HL-60 (cell line): ENCODE data around the gene DUSP23.

ENCODE experiments used
- DNase-seq, 2 experiments: peaks; one replicate each; pipeline ENCODE4 v3.0.0-alpha.2; 2010 to 2020; ENCODE audit warnings: low read depth in 1 of 2, low spot score in 1 of 2
- H3K27ac ChIP-seq: fragments of 250-450 bp; sonication (Bioruptor Pico); replicated peaks from 2 replicates; pipeline ENCODE4 v1.5.1; 2020; ENCODE audit warnings: mild to moderate bottlenecking, moderate library complexity
- H3K27me3 ChIP-seq: fragments of 250-450 bp; sonication (Bioruptor Pico); 2 replicates; pipeline ENCODE4 v1.5.1; 2021; ENCODE audit warnings: mild to moderate bottlenecking, moderate library complexity; ENCODE audit not compliant: insufficient read depth, poor library complexity, severe bottlenecking
- H3K4me3 ChIP-seq: replicated peaks from 2 replicates; pipeline ENCODE4 v1.5.1; 2011; ENCODE audit warnings: mild to moderate bottlenecking, control low read depth, low read length; ENCODE audit not compliant: insufficient read depth
- GABPA ChIP-seq: IDR thresholded peaks from 2 replicates; pipeline ENCODE4 v1.6.1; 2012; ENCODE audit warnings: low read depth
- POLR2AphosphoS5 ChIP-seq: IDR thresholded peaks from 2 replicates; pipeline ENCODE4 v1.6.1; 2012; ENCODE audit warnings: low read depth
- SPI1 ChIP-seq: IDR thresholded peaks from 2 replicates; pipeline ENCODE4 v1.6.1; 2012; ENCODE audit warnings: low read depth, mild to moderate bottlenecking, borderline replicate concordance
- long read RNA-seq: library from polyadenylated mRNA; unstranded; transcript quantifications from one replicate; pipeline ENCODE4 v2.0.0, GENCODE V29; 2020
- TF ChIP-seq, protein P1 (sequence below): IDR thresholded peaks from 2 replicates; pipeline ENCODE4 v1.6.1; 2012; ENCODE audit warnings: low read depth; ENCODE audit not compliant: insufficient replicate concordance
- TF ChIP-seq, protein P2 (sequence below): IDR thresholded peaks from one replicate; pipeline ENCODE4 v1.5.1; 2011; ENCODE audit warnings: low read length, control low read depth, inconsistent platforms; ENCODE audit not compliant: insufficient read depth

Gene DUSP23
- long read RNA-seq, partial matches to known transcripts, result 0 of 4 reads
- long read RNA-seq, other reads (novel, unspliced or antisense), result 0 of 4 reads

DNA sequence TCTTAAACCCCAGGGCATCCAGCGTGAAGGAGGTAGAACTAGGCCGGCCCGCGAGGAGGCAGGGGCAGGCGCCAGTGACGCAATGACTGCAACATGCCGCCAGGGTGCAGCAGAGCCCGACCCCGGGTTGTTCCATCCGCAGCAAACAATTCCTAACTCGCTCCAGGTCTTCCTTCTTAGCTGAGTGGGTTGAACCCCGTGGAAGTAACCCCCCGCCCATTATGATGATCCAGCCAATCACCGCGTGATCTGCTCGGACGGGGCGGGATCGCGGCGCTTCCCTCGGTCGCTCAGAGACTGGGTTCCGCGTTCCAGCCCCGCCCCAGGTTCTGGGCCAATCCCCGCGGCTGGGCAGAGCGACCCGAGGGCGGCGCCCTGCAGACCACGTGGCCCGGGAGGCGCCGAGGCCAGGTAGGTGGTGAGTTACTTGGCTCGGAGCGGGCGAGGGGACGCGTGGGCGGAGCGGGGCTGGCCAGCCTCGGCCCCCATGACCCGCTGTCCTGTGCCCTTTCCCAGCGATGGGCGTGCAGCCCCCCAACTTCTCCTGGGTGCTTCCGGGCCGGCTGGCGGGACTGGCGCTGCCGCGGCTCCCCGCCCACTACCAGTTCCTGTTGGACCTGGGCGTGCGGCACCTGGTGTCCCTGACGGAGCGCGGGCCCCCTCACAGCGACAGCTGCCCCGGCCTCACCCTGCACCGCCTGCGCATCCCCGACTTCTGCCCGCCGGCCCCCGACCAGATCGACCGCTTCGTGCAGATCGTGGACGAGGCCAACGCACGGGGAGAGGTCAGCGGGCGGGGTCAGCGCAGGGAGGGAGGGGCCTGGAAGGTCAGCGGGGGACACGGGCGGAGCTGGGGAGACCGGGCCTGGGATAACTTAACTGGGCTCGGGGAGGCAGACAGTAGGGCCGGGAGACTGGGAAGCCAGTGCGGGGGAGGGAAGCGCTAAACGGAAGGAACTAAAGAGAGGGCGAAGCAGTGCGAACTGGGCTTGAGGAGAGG, at the start of gene DUSP23:
DUSP23 (plus strand) TSS at position 380 of the 1,000 bp plus-strand sequence; CDS start at position 519, 139 bp downstream.
- Histone ChIP-seq H3K4me3 (peak within 1 kb of the TSS; percentile 85), H3K27ac (peak within 1 kb of the TSS; percentile 54)
- peak; percentile 98 for DNase-seq

DNA sequence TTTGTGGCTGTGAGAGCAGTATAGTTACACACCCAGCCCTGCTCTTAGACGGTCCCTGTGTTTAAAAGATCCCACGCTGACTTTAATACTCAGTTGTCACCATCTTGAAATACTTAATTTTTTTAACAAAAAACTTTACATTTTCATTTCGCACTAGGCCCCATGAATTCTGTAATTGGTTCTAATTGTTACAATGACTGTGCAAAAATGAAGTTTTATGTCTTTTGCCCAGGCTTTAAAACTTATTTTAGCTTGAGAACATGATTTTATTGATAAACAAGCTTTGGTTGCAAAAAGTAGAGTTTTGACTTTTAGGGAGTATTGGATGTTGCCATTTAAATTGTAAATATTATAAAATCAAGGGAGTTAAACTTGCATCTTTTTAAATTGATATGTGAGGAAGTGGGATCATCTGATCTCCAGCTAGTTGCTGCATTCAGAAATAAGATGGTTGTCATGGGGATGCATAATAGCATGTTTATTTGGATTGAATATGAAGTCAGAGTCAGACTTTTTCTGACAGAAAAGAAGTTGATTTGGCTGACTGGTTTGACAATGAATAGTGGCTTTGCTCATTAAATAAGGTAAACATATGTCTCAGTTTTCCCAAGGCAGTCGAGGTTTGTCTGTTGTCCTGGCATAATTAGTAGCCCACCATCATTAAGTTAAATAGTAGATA, 43.4 kb upstream of the DUSP23 start:
- no peak overlapping the region for H3K4me3 ChIP-seq
- DNase-seq, result no peak
- no peaks in the 10 kb centered on the region for H3K27me3 ChIP-seq
- TF ChIP-seq, protein P1, sequence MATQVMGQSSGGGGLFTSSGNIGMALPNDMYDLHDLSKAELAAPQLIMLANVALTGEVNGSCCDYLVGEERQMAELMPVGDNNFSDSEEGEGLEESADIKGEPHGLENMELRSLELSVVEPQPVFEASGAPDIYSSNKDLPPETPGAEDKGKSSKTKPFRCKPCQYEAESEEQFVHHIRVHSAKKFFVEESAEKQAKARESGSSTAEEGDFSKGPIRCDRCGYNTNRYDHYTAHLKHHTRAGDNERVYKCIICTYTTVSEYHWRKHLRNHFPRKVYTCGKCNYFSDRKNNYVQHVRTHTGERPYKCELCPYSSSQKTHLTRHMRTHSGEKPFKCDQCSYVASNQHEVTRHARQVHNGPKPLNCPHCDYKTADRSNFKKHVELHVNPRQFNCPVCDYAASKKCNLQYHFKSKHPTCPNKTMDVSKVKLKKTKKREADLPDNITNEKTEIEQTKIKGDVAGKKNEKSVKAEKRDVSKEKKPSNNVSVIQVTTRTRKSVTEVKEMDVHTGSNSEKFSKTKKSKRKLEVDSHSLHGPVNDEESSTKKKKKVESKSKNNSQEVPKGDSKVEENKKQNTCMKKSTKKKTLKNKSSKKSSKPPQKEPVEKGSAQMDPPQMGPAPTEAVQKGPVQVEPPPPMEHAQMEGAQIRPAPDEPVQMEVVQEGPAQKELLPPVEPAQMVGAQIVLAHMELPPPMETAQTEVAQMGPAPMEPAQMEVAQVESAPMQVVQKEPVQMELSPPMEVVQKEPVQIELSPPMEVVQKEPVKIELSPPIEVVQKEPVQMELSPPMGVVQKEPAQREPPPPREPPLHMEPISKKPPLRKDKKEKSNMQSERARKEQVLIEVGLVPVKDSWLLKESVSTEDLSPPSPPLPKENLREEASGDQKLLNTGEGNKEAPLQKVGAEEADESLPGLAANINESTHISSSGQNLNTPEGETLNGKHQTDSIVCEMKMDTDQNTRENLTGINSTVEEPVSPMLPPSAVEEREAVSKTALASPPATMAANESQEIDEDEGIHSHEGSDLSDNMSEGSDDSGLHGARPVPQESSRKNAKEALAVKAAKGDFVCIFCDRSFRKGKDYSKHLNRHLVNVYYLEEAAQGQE, result no peak
- no peak for TF ChIP-seq POLR2AphosphoS5
- no peak for TF ChIP-seq GABPA
- H3K27ac ChIP-seq, result no peak overlapping the region

More for the DNA sequence above, at the start of gene DUSP23:
- TF ChIP-seq POLR2AphosphoS5, result peak; percentile 82; the same call in 1 of the 2 replicates
- TF ChIP-seq, protein P2, sequence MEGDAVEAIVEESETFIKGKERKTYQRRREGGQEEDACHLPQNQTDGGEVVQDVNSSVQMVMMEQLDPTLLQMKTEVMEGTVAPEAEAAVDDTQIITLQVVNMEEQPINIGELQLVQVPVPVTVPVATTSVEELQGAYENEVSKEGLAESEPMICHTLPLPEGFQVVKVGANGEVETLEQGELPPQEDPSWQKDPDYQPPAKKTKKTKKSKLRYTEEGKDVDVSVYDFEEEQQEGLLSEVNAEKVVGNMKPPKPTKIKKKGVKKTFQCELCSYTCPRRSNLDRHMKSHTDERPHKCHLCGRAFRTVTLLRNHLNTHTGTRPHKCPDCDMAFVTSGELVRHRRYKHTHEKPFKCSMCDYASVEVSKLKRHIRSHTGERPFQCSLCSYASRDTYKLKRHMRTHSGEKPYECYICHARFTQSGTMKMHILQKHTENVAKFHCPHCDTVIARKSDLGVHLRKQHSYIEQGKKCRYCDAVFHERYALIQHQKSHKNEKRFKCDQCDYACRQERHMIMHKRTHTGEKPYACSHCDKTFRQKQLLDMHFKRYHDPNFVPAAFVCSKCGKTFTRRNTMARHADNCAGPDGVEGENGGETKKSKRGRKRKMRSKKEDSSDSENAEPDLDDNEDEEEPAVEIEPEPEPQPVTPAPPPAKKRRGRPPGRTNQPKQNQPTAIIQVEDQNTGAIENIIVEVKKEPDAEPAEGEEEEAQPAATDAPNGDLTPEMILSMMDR, result peak; percentile 85
- TF ChIP-seq, protein P1, result no peak
- no peak; the same call in 1 of the 2 replicates for TF ChIP-seq GABPA
- peak; percentile 11; the same call in 1 of the 2 replicates for TF ChIP-seq SPI1
- H3K27me3 ChIP-seq, result no peaks in the 10 kb centered on the region

DNA sequence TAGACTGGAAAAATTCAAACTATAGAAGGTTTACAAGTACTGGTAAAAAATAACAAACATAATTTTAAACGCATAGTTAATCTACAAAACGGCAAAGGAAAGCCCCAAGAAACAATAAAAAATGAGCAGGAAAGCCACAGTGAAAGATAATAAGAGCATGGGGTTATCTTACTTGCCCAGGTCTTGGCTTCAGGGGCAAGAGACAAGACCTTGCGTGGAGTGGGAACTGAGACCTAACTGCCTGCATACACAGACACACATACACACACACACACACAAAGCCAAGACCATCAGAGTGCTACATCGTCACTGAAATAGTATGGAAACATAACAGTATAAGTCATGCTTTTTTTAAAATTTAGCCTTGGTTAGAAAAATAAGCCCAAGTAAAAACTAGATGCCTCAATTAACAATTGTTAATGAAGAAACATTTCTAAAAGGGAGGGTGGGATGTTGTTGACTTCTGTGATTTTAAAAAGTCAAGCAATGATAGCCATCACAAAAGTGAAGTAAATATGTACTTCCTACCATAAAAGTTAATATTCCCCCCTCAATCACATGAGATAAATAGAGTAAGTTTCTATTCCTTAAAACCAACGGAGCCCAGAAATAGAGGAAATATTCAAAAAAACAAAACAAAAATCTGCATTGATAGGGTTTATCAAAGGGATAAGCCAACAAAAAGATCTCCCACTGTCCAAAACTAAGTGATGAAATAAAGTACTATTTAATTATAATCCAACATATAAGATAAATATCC, 36.9 kb upstream of the DUSP23 start:
- Histone ChIP-seq H3K27ac (no peak overlapping the region), H3K27me3 (no peaks in the 10 kb centered on the region), H3K4me3 (no peak overlapping the region)
- TF ChIP-seq POLR2AphosphoS5 (no peak), GABPA (no peak), SPI1 (no peak)
- TF ChIP-seq, protein P2, result no peak
- no peak for DNase-seq
